B cell (primary cell): ENCODE results near the gene PTPRE.

Source experiments
- EZH2 ChIP-seq: IDR thresholded peaks from 2 replicates; pipeline ENCODE4 v1.6.1; 2012; ENCODE audit warnings: borderline replicate concordance, low read depth, mild to moderate bottlenecking, moderate library complexity, low read length; ENCODE audit not compliant: insufficient read depth, poor library complexity, severe bottlenecking
- TF ChIP-seq, protein P1 (sequence below): fragments of 200-600 bp; IDR thresholded peaks from one replicate; pipeline ENCODE4 v1.8.0; 2022; ENCODE audit warnings: antibody characterized with exemption, mild to moderate bottlenecking

DNA sequence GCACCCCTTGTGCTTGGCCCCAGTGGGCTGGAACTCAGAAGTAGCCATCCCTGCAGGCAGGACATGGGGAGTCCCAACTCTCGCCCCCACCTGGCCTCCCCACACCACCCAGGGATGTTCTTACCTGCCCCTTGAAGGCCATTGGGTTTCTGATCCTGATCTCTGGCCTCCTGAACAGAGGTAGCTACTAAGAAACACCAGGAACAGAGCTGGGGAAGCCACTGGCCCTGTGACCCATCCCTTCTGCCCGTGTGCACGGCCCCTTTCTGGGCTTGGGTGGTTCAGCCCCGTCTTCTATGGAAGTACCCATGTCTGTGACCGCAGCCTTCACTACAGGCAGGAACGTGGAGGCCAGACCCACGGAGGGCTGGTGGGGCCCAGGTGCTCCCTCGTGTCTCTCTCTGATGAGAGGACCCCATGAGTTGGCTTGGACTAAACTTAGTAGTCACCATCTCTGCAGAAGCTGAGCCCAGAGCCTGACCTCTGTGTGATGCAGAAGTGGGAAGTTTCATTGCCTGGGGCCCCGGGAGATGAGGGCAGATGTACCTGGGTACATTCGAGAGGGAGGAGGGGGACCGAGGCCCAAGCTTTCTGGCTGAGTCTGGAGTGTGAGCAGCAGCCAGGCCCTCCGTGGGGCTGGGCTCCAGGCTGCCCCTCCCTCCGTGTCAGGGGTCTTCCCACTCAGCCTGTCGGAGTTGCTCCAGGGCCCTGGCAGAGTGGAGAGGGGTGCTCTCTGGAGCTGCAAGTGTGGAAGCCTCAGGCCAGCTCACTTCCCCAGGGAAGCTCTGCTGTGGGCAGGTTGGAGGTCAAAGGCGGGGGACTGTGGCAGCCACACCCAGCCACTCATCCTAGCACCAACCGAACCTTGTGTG lies 138.3 kb downstream of the PTPRE start:
- TF ChIP-seq EZH2, result no peak
- TF ChIP-seq, protein P1, sequence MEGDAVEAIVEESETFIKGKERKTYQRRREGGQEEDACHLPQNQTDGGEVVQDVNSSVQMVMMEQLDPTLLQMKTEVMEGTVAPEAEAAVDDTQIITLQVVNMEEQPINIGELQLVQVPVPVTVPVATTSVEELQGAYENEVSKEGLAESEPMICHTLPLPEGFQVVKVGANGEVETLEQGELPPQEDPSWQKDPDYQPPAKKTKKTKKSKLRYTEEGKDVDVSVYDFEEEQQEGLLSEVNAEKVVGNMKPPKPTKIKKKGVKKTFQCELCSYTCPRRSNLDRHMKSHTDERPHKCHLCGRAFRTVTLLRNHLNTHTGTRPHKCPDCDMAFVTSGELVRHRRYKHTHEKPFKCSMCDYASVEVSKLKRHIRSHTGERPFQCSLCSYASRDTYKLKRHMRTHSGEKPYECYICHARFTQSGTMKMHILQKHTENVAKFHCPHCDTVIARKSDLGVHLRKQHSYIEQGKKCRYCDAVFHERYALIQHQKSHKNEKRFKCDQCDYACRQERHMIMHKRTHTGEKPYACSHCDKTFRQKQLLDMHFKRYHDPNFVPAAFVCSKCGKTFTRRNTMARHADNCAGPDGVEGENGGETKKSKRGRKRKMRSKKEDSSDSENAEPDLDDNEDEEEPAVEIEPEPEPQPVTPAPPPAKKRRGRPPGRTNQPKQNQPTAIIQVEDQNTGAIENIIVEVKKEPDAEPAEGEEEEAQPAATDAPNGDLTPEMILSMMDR, result no peak
